ENCODE data around the gene DNHD1.

DNA sequence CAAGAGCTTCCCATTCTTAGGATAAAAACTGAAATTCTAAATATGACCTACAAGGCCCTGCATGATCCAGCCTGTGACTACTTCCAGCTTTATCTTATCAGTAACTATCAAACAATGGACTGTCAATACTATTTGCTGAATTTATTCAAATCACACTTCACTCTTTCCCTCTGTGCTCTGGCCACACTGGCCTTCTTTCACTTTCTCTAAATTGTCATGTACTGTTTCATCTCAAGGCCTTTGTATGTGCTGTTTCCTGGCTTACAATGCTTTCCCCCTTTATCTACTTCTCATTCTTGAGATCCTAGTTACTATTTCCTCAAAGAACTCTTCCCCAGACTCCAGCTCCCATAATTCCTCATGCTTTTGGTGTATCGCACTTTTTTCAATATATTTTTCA lies 10.1 kb upstream of the DNHD1 start:
- TF ChIP-seq, protein P1, sequence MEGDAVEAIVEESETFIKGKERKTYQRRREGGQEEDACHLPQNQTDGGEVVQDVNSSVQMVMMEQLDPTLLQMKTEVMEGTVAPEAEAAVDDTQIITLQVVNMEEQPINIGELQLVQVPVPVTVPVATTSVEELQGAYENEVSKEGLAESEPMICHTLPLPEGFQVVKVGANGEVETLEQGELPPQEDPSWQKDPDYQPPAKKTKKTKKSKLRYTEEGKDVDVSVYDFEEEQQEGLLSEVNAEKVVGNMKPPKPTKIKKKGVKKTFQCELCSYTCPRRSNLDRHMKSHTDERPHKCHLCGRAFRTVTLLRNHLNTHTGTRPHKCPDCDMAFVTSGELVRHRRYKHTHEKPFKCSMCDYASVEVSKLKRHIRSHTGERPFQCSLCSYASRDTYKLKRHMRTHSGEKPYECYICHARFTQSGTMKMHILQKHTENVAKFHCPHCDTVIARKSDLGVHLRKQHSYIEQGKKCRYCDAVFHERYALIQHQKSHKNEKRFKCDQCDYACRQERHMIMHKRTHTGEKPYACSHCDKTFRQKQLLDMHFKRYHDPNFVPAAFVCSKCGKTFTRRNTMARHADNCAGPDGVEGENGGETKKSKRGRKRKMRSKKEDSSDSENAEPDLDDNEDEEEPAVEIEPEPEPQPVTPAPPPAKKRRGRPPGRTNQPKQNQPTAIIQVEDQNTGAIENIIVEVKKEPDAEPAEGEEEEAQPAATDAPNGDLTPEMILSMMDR (conservative IDR thresholded peaks at IDR 0.05), result no peak
- TF ChIP-seq ZFX (IDR thresholded peaks at IDR 0.05), result no peak
